GM19438 (cell line): ENCODE measurements around the gene UBR1.
"Not testable (repeated sequence)": the region's sequence is repeated elsewhere in the genome, so short reads cannot be mapped to it uniquely, and the experiment has no call there.

Experiments
- ATAC-seq: cut with Tn5 transposase; IDR thresholded peaks from one replicate; pipeline ENCODE4 v1.9.1; 2021; ENCODE audit warnings: low read depth; ENCODE audit not compliant: unreplicated experiment

The UBR1 gene

GRCh38 chr15:42984493-42985034 lies 121.3 kb downstream of the UBR1 start:
- no peak for ATAC-seq

GRCh38 chr15:42979113-42979512 lies 126.7 kb downstream of the UBR1 start:
- ATAC-seq = not testable (repeated sequence)

GRCh38 chr15:42974202-42974862 lies 131.5 kb downstream of the UBR1 start:
- ATAC-seq = no peak

GRCh38 chr15:42973114-42973513 lies 132.7 kb downstream of the UBR1 start:
- no peak for ATAC-seq

- ATAC-seq = no peak
Measured at GRCh38 chr15:42971830-42972229, 134.0 kb downstream of the UBR1 start.

GRCh38 chr15:42964476-42964875 lies 141.4 kb downstream of the UBR1 start:
- no peak for ATAC-seq

- ATAC-seq = no peak
Measured at GRCh38 chr15:42955518-42955917, 150.3 kb downstream of the UBR1 start.

- ATAC-seq = no peak
Measured at GRCh38 chr15:42954291-42954690, 151.5 kb downstream of the UBR1 start.

GRCh38 chr15:42948898-42949297 lies 156.9 kb downstream of the UBR1 start:
- ATAC-seq = not testable (repeated sequence)

GRCh38 chr15:42940527-42940926 lies 165.3 kb downstream of the UBR1 start:
- ATAC-seq = no peak

- ATAC-seq = no peak
Measured at GRCh38 chr15:42939841-42940240, 166.0 kb downstream of the UBR1 start.

GRCh38 chr15:42937143-42937542 lies 168.7 kb downstream of the UBR1 start:
- no peak for ATAC-seq

- no peak for ATAC-seq
Measured at GRCh38 chr15:42933886-42934667, 171.8 kb downstream of the UBR1 start.

- no peak for ATAC-seq
Measured at GRCh38 chr15:42932833-42933515, 172.9 kb downstream of the UBR1 start.

GRCh38 chr15:42931702-42932486 lies 173.9 kb downstream of the UBR1 start:
- no peak for ATAC-seq

- ATAC-seq = no peak
Measured at GRCh38 chr15:42929306-42929848, 176.5 kb downstream of the UBR1 start.

GRCh38 chr15:42921342-42921731 lies 184.5 kb downstream of the UBR1 start:
- no peak for ATAC-seq

GRCh38 chr15:42920519-42921341 lies 185.1 kb downstream of the UBR1 start, which contains the start of gene TTBK2:
Gene TTBK2, minus strand, starts transcription at chr15:42920778. Its CDS starts 42,161 bp downstream, at chr15:42878617.
- peak; percentile 88 for ATAC-seq
